Epithelial cell of esophagus (primary cell): Measurements from ENCODE around the gene TPM2.

Source experiments
- DNase-seq: peaks from one replicate; pipeline ENCODE4 v3.0.0; 2010; ENCODE audit warnings: low read depth
- H3K4me3 ChIP-seq: 2 replicates; pipeline ENCODE4 v1.5.1; 2011; ENCODE audit warnings: mild to moderate bottlenecking, low read length, control low read depth
- TF ChIP-seq, protein P1 (sequence below): IDR thresholded peaks from 2 replicates; pipeline ENCODE4 v1.5.1; 2011; ENCODE audit warnings: low read depth, mild to moderate bottlenecking, low read length, control low read depth, inconsistent platforms; ENCODE audit not compliant: insufficient read depth; ENCODE audit errors: missing control alignments

The TPM2 gene

DNA sequence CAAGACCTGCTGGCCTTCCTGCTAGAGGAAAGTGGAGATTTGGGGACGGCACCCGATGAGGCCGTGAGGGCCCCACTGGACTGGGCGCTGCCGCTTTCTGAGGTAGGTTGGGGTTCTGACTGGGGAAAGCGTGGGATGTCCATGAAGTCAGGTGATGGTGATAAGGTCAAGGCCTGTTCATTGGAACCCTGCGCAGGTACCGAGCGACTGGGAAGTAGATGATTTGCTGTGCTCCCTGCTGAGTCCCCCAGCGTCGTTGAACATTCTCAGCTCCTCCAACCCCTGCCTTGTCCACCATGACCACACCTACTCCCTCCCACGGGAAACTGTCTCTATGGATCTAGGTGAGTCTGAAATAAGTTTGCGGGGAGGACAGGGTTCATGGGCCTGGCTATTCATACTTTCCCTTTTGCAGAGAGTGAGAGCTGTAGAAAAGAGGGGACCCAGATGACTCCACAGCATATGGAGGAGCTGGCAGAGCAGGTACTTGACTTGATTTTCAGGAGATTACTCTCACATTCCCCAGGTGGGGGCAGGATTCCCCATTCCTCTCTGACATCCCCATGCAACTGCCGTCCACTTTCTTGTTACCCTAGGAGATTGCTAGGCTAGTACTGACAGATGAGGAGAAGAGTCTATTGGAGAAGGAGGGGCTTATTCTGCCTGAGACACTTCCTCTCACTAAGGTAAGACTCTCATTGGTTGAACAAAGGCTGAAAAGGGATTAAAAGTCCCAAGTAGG, 43.2 kb upstream of the TPM2 start:
- peak; percentile 88 for DNase-seq
- TF ChIP-seq, protein P1, sequence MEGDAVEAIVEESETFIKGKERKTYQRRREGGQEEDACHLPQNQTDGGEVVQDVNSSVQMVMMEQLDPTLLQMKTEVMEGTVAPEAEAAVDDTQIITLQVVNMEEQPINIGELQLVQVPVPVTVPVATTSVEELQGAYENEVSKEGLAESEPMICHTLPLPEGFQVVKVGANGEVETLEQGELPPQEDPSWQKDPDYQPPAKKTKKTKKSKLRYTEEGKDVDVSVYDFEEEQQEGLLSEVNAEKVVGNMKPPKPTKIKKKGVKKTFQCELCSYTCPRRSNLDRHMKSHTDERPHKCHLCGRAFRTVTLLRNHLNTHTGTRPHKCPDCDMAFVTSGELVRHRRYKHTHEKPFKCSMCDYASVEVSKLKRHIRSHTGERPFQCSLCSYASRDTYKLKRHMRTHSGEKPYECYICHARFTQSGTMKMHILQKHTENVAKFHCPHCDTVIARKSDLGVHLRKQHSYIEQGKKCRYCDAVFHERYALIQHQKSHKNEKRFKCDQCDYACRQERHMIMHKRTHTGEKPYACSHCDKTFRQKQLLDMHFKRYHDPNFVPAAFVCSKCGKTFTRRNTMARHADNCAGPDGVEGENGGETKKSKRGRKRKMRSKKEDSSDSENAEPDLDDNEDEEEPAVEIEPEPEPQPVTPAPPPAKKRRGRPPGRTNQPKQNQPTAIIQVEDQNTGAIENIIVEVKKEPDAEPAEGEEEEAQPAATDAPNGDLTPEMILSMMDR: peak; percentile 34
- H3K4me3 ChIP-seq: peak overlapping the region; percentile 87

DNA sequence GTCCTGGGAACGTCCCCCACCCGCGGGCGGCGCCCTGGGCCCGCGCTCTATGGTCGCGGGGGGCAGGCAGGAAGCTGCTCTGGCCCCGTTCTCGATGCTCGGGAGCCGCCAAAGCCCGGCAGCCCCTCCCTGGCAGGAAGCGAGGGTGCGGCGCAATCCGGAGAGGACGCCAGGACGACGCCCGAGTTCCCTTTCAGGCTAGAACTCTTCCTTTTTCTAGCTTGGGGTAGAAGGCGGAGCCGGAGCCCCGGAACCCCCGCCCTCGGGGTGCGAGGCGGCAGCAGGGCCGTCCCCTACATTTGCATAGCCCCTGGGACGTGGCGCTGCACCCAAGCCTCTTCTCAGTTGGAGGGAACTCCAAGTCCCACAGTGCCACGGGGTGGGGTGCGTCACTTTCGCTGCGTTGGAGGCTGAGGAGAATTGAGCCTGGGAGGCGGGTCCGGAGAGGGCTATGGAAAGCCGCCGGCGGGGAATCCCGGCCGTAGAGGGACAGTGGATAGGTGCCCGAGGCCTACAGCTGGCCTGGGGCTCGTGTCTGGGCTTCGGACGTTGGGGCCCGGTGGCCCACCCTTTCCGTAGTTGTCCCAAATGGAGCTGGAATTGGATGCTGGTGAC, 42.6 kb upstream of the TPM2 start, which contains the start of the genes CREB3 and TLN1:
Gene CREB3 (plus strand): TSS at position 482 of the 615 bp plus-strand sequence. CDS start 107 bp downstream, at position 589.
Gene TLN1 (minus strand): TSS at position 11 of the 615 bp plus-strand sequence. CDS start 6,501 bp downstream, outside the sequence.
- H3K4me3 ChIP-seq: peak within 1 kb of the TSS; percentile 87
- TF ChIP-seq, protein P1: no peak
- peak; percentile 99 for DNase-seq

DNA sequence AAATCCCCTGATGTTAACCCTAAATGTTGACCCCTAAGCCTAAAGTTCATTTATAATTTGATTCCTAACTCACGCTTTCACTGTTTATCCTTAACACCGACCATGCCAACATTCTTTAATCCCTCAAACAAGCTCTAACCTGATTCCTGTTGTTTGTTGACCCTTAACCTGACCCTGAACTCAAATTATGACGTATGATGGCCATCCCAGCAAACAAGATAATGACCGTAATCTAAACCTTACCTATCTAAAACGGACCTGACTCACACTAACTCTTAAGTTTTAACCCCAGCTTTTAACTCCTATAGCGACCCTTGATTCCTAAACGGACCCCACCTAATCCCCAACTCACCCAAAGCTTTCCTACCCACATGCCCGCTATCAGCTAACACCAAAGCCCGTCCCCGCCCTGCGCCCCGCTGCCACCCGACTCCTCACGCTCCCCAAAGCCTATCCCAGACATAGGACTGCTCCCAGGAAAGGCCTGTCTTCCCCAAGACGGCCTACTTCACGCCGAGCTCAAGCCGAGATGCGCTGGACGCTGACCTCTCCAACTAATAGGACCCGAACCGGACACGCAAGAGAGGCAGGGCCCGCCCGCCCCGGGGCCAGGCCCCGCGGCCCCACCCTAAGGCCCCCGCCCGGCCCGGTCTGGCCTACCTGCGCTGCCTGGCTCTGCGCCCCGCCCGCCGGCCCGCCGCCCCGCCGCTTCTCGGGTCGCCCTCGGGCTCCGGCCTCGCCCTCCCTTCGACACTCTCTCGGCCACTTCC, 41.9 kb upstream of the TPM2 start:
- TF ChIP-seq, protein P1: no peak
- DNase-seq: peak; percentile 41
- H3K4me3 ChIP-seq: peak overlapping the region; percentile 87

DNA sequence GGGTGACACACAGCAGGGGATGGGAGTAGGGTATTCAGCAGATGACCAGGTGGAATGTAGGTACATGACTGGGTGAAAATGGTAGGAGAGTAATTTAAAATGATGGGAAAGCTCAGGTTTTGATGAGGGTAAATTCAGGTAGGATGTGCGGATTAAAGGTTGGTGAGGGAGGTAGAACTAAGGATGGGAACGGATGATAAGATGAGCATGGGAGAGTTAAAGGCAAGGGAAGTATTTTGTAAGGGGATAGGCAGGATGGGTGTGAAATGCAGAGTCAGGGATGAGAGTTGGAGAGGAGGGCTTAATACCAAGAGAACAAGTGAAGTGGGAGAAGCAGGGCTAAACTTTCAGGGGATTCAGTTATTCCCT, 40.7 kb upstream of the TPM2 start:
- H3K4me3 ChIP-seq: peak overlapping the region; percentile 87
- DNase-seq: no peak
- TF ChIP-seq, protein P1: no peak

DNA sequence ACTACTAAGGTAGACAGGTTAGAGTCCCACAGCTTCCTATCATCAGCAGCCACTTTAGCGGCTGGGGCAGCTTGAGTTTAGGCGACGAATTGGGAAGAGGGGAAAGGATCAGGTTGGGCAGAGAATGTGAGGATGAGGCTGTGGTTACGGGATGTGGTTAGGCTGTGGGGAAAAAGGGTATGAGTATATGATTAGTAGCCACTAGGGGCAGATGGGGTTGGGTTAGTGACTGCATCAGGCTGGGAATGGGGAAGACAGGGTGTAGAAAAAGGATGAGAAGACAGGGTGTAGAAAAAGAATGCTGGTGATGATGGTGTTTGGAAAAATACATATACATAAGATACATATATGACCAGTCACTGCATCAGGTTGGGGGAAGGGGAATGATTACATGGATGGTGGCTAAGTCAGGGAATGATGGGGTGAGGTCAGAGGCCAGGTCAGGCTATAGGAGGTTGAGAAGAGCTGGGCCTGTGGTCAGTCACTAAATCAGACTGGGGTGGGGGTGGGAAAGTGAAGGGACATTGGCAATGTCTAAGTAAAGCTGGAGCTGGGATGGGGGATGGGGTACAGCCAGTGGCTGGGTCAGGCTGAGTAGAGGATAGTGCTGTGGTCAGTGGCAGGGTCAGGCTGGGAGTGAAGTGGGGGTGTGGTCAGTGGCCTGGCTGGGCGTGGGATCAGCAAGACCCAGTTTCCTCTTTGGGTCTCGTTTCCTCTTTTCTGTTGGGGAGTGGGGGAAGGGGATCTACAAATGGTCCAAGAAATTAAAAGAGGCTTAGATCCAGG, 40.2 kb upstream of the TPM2 start:
- H3K4me3 ChIP-seq: no peak overlapping the region
- TF ChIP-seq, protein P1: peak; percentile 80
- DNase-seq: peak; percentile 82

DNA sequence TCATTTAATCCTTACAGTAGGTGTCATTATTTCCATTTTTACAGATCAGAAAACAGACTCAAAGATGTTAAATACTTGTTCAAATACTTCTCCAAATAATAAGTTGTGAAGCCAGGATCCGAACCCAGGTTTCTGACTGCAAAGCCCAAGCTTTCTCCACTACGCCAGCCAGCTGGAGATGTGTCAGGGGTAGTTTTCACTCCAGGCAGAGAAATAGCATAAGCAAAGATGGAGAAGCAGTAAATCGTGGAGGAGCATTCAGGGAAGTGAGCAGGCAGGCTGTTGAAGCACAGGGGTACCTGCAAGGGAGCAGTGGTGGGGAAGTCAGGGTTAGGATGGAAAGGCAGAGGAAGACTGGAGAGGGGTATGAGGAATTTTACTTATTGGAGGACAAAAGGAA, 39.4 kb upstream of the TPM2 start:
- TF ChIP-seq, protein P1: no peak
- H3K4me3 ChIP-seq: no peak overlapping the region
- no peak for DNase-seq
